Gastrocnemius medialis (tissue), 4 donors: ENCODE data around the gene CMBL.

Source experiments
- POLR2A ChIP-seq, 2 donors: fragments of 450-650 bp; IDR thresholded peaks; one replicate each; pipeline ENCODE4 v1.6.1; 2017; ENCODE audit warnings: antibody characterized with exemption in 2 of 2, mild to moderate bottlenecking in 2 of 2, moderate library complexity in 2 of 2
- TF ChIP-seq, protein P1 (sequence below), 5 experiments: fragments of 450-650 bp in 3 of 5; fragments of 200-600 bp in 2 of 5; sonication (generic) in 2 of 5; IDR thresholded peaks in 4 of 5; conservative IDR thresholded peaks in 1 of 5; 1 replicate in 4 of 5; 2 replicates in 1 of 5; pipeline ENCODE4 v1.5.1; 2016 to 2019; ENCODE audit warnings: antibody characterized with exemption in 5 of 5, mild to moderate bottlenecking in 3 of 5, moderate library complexity in 3 of 5

DNA sequence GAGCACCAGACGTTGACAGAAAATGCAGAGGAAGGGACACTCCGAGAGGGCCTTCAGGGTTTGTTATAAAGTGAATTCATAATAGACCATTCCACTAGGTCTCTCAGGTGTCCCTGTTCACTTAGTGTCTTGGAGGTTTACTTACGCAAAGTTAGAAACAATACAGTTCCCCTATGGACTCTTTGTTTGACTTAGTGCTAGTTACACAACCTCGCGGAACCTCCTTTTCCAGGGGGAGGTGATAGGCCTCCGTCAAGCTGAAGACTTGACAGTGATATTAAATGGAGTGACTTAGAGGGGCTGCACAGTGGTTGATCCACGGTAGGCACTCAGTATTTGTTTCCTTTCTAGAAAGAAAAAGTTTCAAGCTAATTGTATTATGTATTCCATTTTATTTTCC is 56.3 kb downstream of the CMBL start:
- TF ChIP-seq, protein P1, sequence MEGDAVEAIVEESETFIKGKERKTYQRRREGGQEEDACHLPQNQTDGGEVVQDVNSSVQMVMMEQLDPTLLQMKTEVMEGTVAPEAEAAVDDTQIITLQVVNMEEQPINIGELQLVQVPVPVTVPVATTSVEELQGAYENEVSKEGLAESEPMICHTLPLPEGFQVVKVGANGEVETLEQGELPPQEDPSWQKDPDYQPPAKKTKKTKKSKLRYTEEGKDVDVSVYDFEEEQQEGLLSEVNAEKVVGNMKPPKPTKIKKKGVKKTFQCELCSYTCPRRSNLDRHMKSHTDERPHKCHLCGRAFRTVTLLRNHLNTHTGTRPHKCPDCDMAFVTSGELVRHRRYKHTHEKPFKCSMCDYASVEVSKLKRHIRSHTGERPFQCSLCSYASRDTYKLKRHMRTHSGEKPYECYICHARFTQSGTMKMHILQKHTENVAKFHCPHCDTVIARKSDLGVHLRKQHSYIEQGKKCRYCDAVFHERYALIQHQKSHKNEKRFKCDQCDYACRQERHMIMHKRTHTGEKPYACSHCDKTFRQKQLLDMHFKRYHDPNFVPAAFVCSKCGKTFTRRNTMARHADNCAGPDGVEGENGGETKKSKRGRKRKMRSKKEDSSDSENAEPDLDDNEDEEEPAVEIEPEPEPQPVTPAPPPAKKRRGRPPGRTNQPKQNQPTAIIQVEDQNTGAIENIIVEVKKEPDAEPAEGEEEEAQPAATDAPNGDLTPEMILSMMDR (IDR thresholded peaks at IDR 0.05 in 4 of 5, conservative IDR thresholded peaks at IDR 0.05 in 1 of 5), result no peak
- no peak for TF ChIP-seq POLR2A (IDR thresholded peaks at IDR 0.05)
